BLaER1 treated with 17β-estradiol and CSF1 and Interleukin-3, amounts not matched to agents 10 nM and 100 nM (cell line): ENCODE results near the gene MTLN.
"Not testable (repeated sequence)": the region's sequence is repeated elsewhere in the genome, so short reads cannot be mapped to it uniquely, and the experiment has no call there.

Experiments
- H3K27ac ChIP-seq, 11 experiments: shearing (Covaris generic); formaldehyde crosslinking; 2 replicates each; pipeline ENCODE4 v1.8.1; 2022
- H3K27me3 ChIP-seq, 11 experiments: shearing (Covaris generic); formaldehyde crosslinking; 2 replicates each; pipeline ENCODE4 v1.8.1; 2022
- H3K36me3 ChIP-seq, 11 experiments: shearing (Covaris generic); formaldehyde crosslinking; 2 replicates each; pipeline ENCODE4 v1.8.1; 2022
- H3K4me1 ChIP-seq, 10 experiments: shearing (Covaris generic); formaldehyde crosslinking; 2 replicates each; pipeline ENCODE4 v1.8.1; 2022
- H3K4me2 ChIP-seq, 11 experiments: shearing (Covaris generic); formaldehyde crosslinking; 2 replicates each; pipeline ENCODE4 v1.8.1; 2022
- H3K4me3 ChIP-seq, 10 experiments: shearing (Covaris generic); formaldehyde crosslinking; 2 replicates each; pipeline ENCODE4 v1.8.1; 2022
- H3K9ac ChIP-seq, 11 experiments: shearing (Covaris generic); formaldehyde crosslinking; 2 replicates each; pipeline ENCODE4 v1.8.1; 2022
- H3K9me3 ChIP-seq, 11 experiments: shearing (Covaris generic); formaldehyde crosslinking; replicated peaks in 1 of 11; 2 replicates each; pipeline ENCODE4 v1.8.1; 2022
- H4K20me1 ChIP-seq, 11 experiments: shearing (Covaris generic); formaldehyde crosslinking; 2 replicates each; pipeline ENCODE4 v1.8.1; 2022
- Cebpa-rat ChIP-seq, 11 experiments: shearing (Covaris generic); IDR thresholded peaks; 2 replicates each; pipeline ENCODE4 v1.8.1; 2022

The MTLN gene, protein sequence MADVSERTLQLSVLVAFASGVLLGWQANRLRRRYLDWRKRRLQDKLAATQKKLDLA

GRCh38 chr2:110211938-110212858, at the start of gene MTLN:
Gene MTLN (minus strand): TSS chr2:110212547. CDS start chr2:110212525, 22 bp downstream.
- H3K9ac ChIP-seq: peak within 1 kb of the TSS; percentile 80 to 90 (median 89)
- H3K4me1 ChIP-seq: peaks cover 8 to 19% (median 12%) of the 10 kb centered on the region in 10 experiments; a peak in 19 of 20 replicates
- H3K27ac ChIP-seq: peak within 1 kb of the TSS; percentile 56 to 90 (median 85); a peak in 21 of 22 replicates
- H3K9me3 ChIP-seq: peaks cover 13 to 20% (median 16%) of the 10 kb centered on the region in 11 experiments
- no peak for TF ChIP-seq Cebpa-rat (IDR thresholded peaks at IDR 0.05)
- no peaks in the 10 kb centered on the region for H4K20me1 ChIP-seq
- H3K4me2 ChIP-seq: peak within 1 kb of the TSS; percentile 68 to 97 (median 84)
- peak within 1 kb of the TSS; percentile 74 to 97 (median 90) for H3K4me3 ChIP-seq
- H3K27me3 ChIP-seq: no peaks in the 10 kb centered on the region
- H3K36me3 ChIP-seq: peaks cover 23 to 35% (median 28%) of the 10 kb centered on the region in 11 experiments

GRCh38 chr2:110261910-110262309, 49.6 kb upstream of the MTLN start:
- H3K9ac ChIP-seq, H3K4me3 ChIP-seq, H3K27ac ChIP-seq, H3K4me2 ChIP-seq, H3K36me3 ChIP-seq, H3K4me1 ChIP-seq, H3K9me3 ChIP-seq, H3K27me3 ChIP-seq, H4K20me1 ChIP-seq: not testable (repeated sequence)

DNA sequence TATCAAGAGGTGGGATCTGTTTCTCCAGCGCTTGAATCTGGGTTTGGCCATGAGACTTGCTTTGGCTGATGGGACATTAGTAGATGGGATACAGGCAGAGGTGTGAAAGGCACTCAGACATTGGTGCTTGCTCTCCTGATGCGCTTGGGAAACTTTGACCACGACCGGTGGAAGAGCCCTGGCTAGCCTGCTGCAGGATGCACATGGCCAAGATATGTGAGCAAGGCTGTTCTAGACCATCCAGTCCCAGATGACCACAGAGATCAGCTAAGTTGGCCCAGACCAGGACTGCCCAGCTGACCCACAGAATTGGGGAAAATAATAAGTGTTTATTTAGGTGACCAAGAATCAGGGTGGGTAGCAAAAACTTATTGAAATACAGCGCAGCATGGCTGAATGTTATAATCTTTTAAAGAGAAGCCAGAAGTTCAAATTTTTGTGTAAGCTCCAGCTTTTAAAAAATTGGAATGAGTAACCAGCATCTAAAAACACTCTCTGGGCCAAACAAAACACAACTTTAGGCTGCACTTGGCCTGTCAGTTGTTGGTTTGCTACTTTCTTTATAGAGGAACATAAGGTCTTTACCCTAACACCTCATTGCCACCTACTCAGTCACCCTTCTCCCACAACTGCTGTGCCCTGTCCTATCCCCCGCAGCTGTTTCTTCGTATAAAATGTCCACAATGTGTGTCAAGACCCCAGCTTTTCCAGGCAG, 35.9 kb upstream of the MTLN start:
- H3K27me3 ChIP-seq: not testable (repeated sequence)

DNA sequence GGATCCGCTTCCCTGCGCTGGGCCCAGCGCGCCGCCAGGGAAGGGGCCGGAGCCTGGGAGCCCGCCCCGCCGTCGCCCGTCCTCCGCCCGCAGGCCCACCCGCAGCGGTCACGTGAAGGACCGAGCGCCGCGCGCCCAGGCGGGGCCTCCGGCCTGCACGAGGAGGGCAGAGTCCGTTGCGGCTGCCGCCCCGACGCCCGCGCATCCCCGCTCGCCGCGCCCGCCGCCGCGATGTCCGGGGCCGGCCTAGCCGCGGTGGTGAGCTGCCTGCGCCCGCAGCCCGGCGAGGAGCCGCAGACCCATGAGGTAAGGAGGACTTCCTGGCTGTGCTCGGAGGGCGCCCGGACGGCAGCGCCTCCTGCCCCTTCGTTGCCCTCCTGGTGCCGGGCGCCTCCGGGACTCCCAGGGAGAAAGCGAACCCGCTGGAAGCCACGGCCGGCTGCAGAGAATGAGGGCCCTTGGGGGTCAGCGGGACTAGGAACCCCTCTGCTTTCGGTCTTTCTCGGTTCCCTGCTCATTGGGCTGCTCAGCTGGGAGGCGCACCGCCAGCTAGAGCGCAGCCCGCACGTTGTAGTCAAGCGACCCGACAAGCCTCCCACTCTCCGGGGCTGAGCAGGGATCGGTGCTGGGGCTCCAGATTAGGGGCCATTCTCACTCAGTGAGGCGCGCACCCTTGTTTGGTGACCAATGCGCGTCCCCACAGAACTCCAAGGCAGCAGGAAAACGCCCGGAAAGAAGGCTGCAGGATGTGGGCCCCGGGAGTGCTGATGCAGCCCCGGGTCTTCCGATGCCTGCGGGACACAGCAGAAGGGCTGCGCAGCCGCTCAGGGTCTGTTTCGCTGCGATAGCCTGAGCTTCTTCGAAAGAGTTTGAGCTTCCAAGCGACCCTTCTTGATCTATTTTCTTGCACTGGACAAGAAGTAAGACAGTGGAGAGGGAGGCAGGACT, 33.4 kb upstream of the MTLN start:
- H3K9me3 ChIP-seq, H3K27me3 ChIP-seq, H3K4me3 ChIP-seq, H3K36me3 ChIP-seq, H3K9ac ChIP-seq, H3K4me1 ChIP-seq, H4K20me1 ChIP-seq, H3K27ac ChIP-seq, H3K4me2 ChIP-seq: not testable (repeated sequence)

More for the DNA sequence above, 35.9 kb upstream of the MTLN start:
- H3K4me3 ChIP-seq, H3K4me2 ChIP-seq, H3K4me1 ChIP-seq, H3K9ac ChIP-seq, H3K36me3 ChIP-seq, H4K20me1 ChIP-seq, H3K27ac ChIP-seq, H3K9me3 ChIP-seq: not testable (repeated sequence)

- not testable (repeated sequence) for H3K4me3 ChIP-seq, H3K4me1 ChIP-seq, H3K9ac ChIP-seq, H3K4me2 ChIP-seq, H3K27ac ChIP-seq, H3K9me3 ChIP-seq, H4K20me1 ChIP-seq, H3K27me3 ChIP-seq, H3K36me3 ChIP-seq
Observed at GRCh38 chr2:110243283-110243682, 30.9 kb upstream of the MTLN start.

DNA sequence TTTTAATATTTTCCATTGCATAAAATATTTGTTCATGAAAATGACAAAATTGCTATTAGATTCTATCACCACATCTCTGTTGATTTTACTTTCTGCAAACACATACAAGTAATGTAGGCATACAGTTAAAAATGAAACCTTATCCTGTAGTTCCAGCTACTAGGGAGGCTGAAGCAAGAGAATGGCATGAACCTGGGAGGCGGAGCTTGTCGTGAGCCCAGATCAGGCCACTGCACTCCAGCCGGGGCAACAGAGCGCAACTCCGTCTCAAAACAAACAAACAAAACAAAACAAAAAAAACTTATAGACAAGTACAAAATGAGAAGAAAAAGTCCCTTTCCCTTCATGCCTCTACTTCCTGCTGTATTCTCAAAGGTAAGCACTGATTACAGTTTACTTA, 22.2 kb upstream of the MTLN start:
- not testable (repeated sequence) for H3K27me3 ChIP-seq, H4K20me1 ChIP-seq, H3K9ac ChIP-seq, H3K27ac ChIP-seq, H3K4me3 ChIP-seq, H3K36me3 ChIP-seq, H3K4me1 ChIP-seq, H3K9me3 ChIP-seq, H3K4me2 ChIP-seq

DNA sequence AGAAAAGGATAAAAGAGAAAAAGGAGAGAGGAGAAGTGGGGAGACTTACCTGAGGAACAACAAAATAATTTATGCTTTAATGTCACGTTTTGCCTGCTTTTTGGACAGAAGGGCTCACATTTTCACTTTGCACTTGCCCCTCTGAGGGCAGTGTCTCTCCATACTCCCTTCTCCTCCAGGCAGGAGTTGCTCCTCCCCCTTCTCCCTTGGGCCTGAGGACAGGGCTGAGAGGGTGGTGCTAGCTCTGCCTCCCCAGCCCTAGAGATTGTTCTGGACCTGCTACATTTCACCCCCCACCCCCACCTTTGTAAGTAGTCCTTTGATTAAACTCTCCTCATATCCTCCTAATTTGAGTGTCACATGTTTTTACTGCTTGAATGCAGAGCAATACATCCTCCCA, 17.5 kb upstream of the MTLN start:
- not testable (repeated sequence) for H3K4me3 ChIP-seq, H3K4me1 ChIP-seq, H3K27ac ChIP-seq, H4K20me1 ChIP-seq, H3K27me3 ChIP-seq, H3K9me3 ChIP-seq, H3K9ac ChIP-seq, H3K4me2 ChIP-seq, H3K36me3 ChIP-seq

- not testable (repeated sequence) for H3K4me3 ChIP-seq, H4K20me1 ChIP-seq, H3K9ac ChIP-seq, H3K27ac ChIP-seq, H3K9me3 ChIP-seq, H3K4me1 ChIP-seq, H3K4me2 ChIP-seq, H3K27me3 ChIP-seq, H3K36me3 ChIP-seq
Observed at GRCh38 chr2:110222626-110223025, 10.3 kb upstream of the MTLN start.

GRCh38 chr2:110221938-110222337, 9.6 kb upstream of the MTLN start:
- no peak overlapping the region for H3K27ac ChIP-seq
- H4K20me1 ChIP-seq: no peaks in the 10 kb centered on the region
- no peak overlapping the region for H3K4me2 ChIP-seq
- no peak for TF ChIP-seq Cebpa-rat (IDR thresholded peaks at IDR 0.05)
- H3K27me3 ChIP-seq: no peaks in the 10 kb centered on the region
- no peaks in the 10 kb centered on the region for H3K36me3 ChIP-seq
- no peak overlapping the region for H3K9ac ChIP-seq
- no peaks in the 10 kb centered on the region for H3K9me3 ChIP-seq
- H3K4me1 ChIP-seq: no peaks in the 10 kb centered on the region
- H3K4me3 ChIP-seq: no peak overlapping the region
